SK-N-SH treated with all-trans-retinoic acid at 6 μM for 48 hours (cell line): ENCODE measurements around the gene GRM7.

ENCODE experiments used
- ARNTL ChIP-seq: fragments of 450-650 bp; formaldehyde crosslinking; IDR thresholded peaks from 2 replicates; pipeline ENCODE4 v1.5.0; 2020; ENCODE audit warnings: low read depth, mild to moderate bottlenecking, moderate library complexity, borderline replicate concordance
- BACH2 ChIP-seq: fragments of 250-450 bp; sonication (Bioruptor Pico); IDR thresholded peaks from 2 replicates; pipeline ENCODE4 v1.9.0; 2021; ENCODE audit warnings: mild to moderate bottlenecking, borderline replicate concordance
- CREB5 ChIP-seq: fragments of 250-450 bp; sonication (Bioruptor Pico); IDR thresholded peaks from 2 replicates; pipeline ENCODE4 v1.5.1; 2020; ENCODE audit warnings: low read depth, mild to moderate bottlenecking, moderate library complexity
- CSDC2 ChIP-seq: fragments of 250-450 bp; sonication (Bioruptor Pico); IDR thresholded peaks from 2 replicates; pipeline ENCODE4 v1.5.0; 2020; ENCODE audit warnings: mild to moderate bottlenecking, moderate library complexity
- PATZ1 ChIP-seq: fragments of 250-450 bp; sonication (Bioruptor Pico); IDR thresholded peaks from 2 replicates; pipeline ENCODE4 v1.8.0; 2020; ENCODE audit warnings: mild to moderate bottlenecking, moderate library complexity, borderline replicate concordance
- POU6F1 ChIP-seq: fragments of 250-450 bp; sonication (Bioruptor Pico); IDR thresholded peaks from 2 replicates; pipeline ENCODE4 v1.8.0; 2021; ENCODE audit warnings: low read depth, mild to moderate bottlenecking, moderate library complexity, borderline replicate concordance
- RARB ChIP-seq: fragments of 250-450 bp; sonication (Bioruptor Pico); IDR thresholded peaks from 2 replicates; pipeline ENCODE4 v1.8.0; 2021; ENCODE audit warnings: mild to moderate bottlenecking, moderate library complexity
- TOX ChIP-seq: fragments of 250-450 bp; sonication (Bioruptor Pico); IDR thresholded peaks from 2 replicates; pipeline ENCODE4 v1.8.0; 2021; ENCODE audit warnings: mild to moderate bottlenecking, moderate library complexity, borderline replicate concordance
- ZC3H10 ChIP-seq: fragments of 250-450 bp; sonication (Bioruptor Pico); IDR thresholded peaks from 2 replicates; pipeline ENCODE4 v1.5.1; 2021; ENCODE audit warnings: mild to moderate bottlenecking, moderate library complexity
- ZFP3 ChIP-seq: fragments of 250-450 bp; sonication (Bioruptor Pico); IDR thresholded peaks from 2 replicates; pipeline ENCODE4 v1.5.0; 2020; ENCODE audit warnings: mild to moderate bottlenecking, moderate library complexity
- ZNF565 ChIP-seq: fragments of 450-650 bp; formaldehyde crosslinking; conservative IDR thresholded peaks from 2 replicates; pipeline ENCODE4 v1.5.0; 2020; ENCODE audit warnings: low read depth, mild to moderate bottlenecking, moderate library complexity
- ZNF70 ChIP-seq: fragments of 450-650 bp; formaldehyde crosslinking; IDR thresholded peaks from 2 replicates; pipeline ENCODE4 v1.5.0; 2020; ENCODE audit warnings: mild to moderate bottlenecking, moderate library complexity
- ZNF8 ChIP-seq: fragments of 450-650 bp; formaldehyde crosslinking; IDR thresholded peaks from 2 replicates; pipeline ENCODE4 v1.5.0; 2020; ENCODE audit warnings: mild to moderate bottlenecking, moderate library complexity

- TF ChIP-seq ARNTL (CRISPR knock-in tag) (no peak), ZNF70 (CRISPR knock-in tag) (no peak), BACH2 (CRISPR knock-in tag) (no peak), ZFP3 (CRISPR knock-in tag) (no peak), CREB5 (CRISPR knock-in tag) (no peak), PATZ1 (no peak), ZNF565 (CRISPR knock-in tag) (no peak), TOX (no peak), ZNF8 (CRISPR knock-in tag) (no peak), ZC3H10 (CRISPR knock-in tag) (no peak), RARB (CRISPR knock-in tag) (no peak), CSDC2 (CRISPR knock-in tag) (no peak), POU6F1 (CRISPR knock-in tag) (no peak)
Measured at GRCh38 chr3:7562892-7563291, 702.0 kb downstream of the GRM7 start.
